Sigmoid colon (tissue), 7 donors: ENCODE results near the gene C17orf113. TPM values are rescaled to one million over a fixed set of nuclear protein-coding genes. Genes with fewer than 3 reads are reported as not detected.
"Not testable (repeated sequence)": the region's sequence is repeated elsewhere in the genome, so short reads cannot be mapped to it uniquely, and the experiment has no call there.

Experiments
- DNase-seq: peaks from one replicate; pipeline ENCODE4 v3.0.0-alpha.2; 2019
- H3K27ac ChIP-seq, 4 donors: fragments of 200-600 bp; sonication (generic); one replicate each; pipeline ENCODE4 v1.5.1; 2016 to 2019; ENCODE audit warnings: mild to moderate bottlenecking in 1 of 4
- H3K27me3 ChIP-seq, 3 donors: fragments of 200-600 bp; sonication (generic); one replicate each; pipeline ENCODE4 v1.5.1; 2019; ENCODE audit warnings: mild to moderate bottlenecking in 1 of 3
- H3K36me3 ChIP-seq, 4 donors: fragments of 200-600 bp; sonication (generic); one replicate each; pipeline ENCODE4 v1.5.1; 2016 to 2019
- H3K4me1 ChIP-seq, 4 donors: fragments of 200-600 bp; sonication (generic); one replicate each; pipeline ENCODE4 v1.5.1; 2017 to 2019
- H3K4me3 ChIP-seq, 4 donors: fragments of 200-600 bp; sonication (generic); one replicate each; pipeline ENCODE4 v1.5.1; 2017 to 2019; ENCODE audit warnings: mild to moderate bottlenecking in 2 of 4, moderate library complexity in 1 of 4
- H3K9me3 ChIP-seq, 4 donors: fragments of 200-600 bp in 3 of 4; sonication (generic) in 3 of 4; one replicate each; pipeline versions ENCODE4 v1.5.1 to v1.6.1; 2013 to 2019
- CTCF ChIP-seq, 4 experiments: fragments of 450-650 bp in 3 of 4; fragments of 200-600 bp in 1 of 4; IDR thresholded peaks; one replicate each; pipeline ENCODE4 v1.5.1; 2016 to 2019; ENCODE audit warnings: antibody characterized with exemption in 4 of 4, mild to moderate bottlenecking in 3 of 4, moderate library complexity in 2 of 4
- EP300 ChIP-seq, 4 donors: sonication (generic); formaldehyde crosslinking; IDR thresholded peaks; one replicate each; pipeline ENCODE4 v1.6.1; 2017; ENCODE audit warnings: antibody characterized with exemption in 4 of 4
- POLR2A ChIP-seq, 2 donors: fragments of 450-650 bp; IDR thresholded peaks; one replicate each; pipeline ENCODE4 v1.6.1; 2016; ENCODE audit warnings: antibody characterized with exemption in 2 of 2, mild to moderate bottlenecking in 2 of 2, moderate library complexity in 2 of 2
- POLR2AphosphoS5 ChIP-seq, 4 donors: sonication (generic); formaldehyde crosslinking; IDR thresholded peaks; one replicate each; pipeline ENCODE4 v1.6.1; 2017; ENCODE audit warnings: antibody characterized with exemption in 4 of 4
- WGBS, 2 donors: extraction: QIAGEN DNeasy Blood & Tissue Kit; methylation state at CpG; one replicate each; pipeline ENCODE4 v1.1.7; 2013; 5-methylcytosine and 5-hydroxymethylcytosine counted together
- intact Hi-C: fragments of 100-400 bp; cut with DNase I; formaldehyde crosslinking; loops from one replicate; pipeline ENCODE4 v1.15.1; 2023
- polyA plus RNA-seq, 3 donors: library from polyadenylated mRNA; stranded (reverse); fragments of 200-250 nt; gene quantifications; one replicate each; pipeline ENCODE4 v1.2.3, GENCODE V29; 2013
- total RNA-seq, 4 donors: library from RNA; depleted of rRNA; stranded (reverse); fragments of >200 nt; gene quantifications; one replicate each; pipeline ENCODE4 v1.1.0, GENCODE V29; 2016
- donor health status: healthy with polysubstance abuse.
- donor health status: Bipolar disorder and iron deficiency.
- donor health status: healthy.

Gene C17orf113
- total and polyA plus RNA-seq, 7 donors: 0.23 to 0.71 (median 0.49) TPM

GRCh38 chr17:42025936-42026335 lies 24.5 kb downstream of the C17orf113 start:
- Histone ChIP-seq H3K4me3 (no peak overlapping the region), H3K27me3 (peaks cover 0 to 36% (median 19%) of the 10 kb centered on the region in 3 donors), H3K36me3 (peaks cover 13 to 33% (median 21%) of the 10 kb centered on the region in 4 donors), H3K9me3 (no peaks in the 10 kb centered on the region), H3K27ac (no peak overlapping the region), H3K4me1 (peaks cover 0 to 21% (median 13%) of the 10 kb centered on the region in 4 donors)
- TF ChIP-seq CTCF (IDR thresholded peaks at IDR 0.05) (no peak), POLR2A (IDR thresholded peaks at IDR 0.05) (no peak), POLR2AphosphoS5 (IDR thresholded peaks at IDR 0.05) (no peak), EP300 (IDR thresholded peaks at IDR 0.05) (no peak)
- intact Hi-C loops: loop anchor here (2.0 to 5.0 kb wide), 2 partner anchors 41 to 91 kb away; no protein-coding TSS in a partner anchor
- no peak for DNase-seq
- 95 to 96% methylated on average over 3 of the region's 3 CpGs for WGBS, 2 donors

GRCh38 chr17:42025191-42025579 lies 25.2 kb downstream of the C17orf113 start:
- DNase-seq: no peak
- WGBS, 2 donors: 49 to 69% methylated on average over 8 of the region's 8 CpGs
- no peak for TF ChIP-seq CTCF (IDR thresholded peaks at IDR 0.05)
- no peak for TF ChIP-seq POLR2AphosphoS5 (IDR thresholded peaks at IDR 0.05)
- TF ChIP-seq POLR2A (IDR thresholded peaks at IDR 0.05): no peak
- TF ChIP-seq EP300 (IDR thresholded peaks at IDR 0.05): no peak
- intact Hi-C loops: loop anchor here (2.0 to 5.0 kb wide), 2 partner anchors 42 to 92 kb away; no protein-coding TSS in a partner anchor
- Histone ChIP-seq H3K4me1 (peaks cover 0 to 29% (median 19%) of the 10 kb centered on the region in 4 donors), H3K27me3 (peaks cover 0 to 36% (median 19%) of the 10 kb centered on the region in 3 donors), H3K36me3 (peaks cover 13 to 33% (median 21%) of the 10 kb centered on the region in 4 donors), H3K9me3 (no peaks in the 10 kb centered on the region), H3K27ac (peak overlapping the region; percentile 41 to 62 (median 52)), H3K4me3 (no peak overlapping the region)

- Histone ChIP-seq H3K27ac (peak overlapping the region; percentile 41 to 62 (median 52)), H3K27me3 (peaks cover 0 to 21% (median 15%) of the 10 kb centered on the region in 3 donors), H3K9me3 (no peaks in the 10 kb centered on the region), H3K4me3 (no peak overlapping the region), H3K36me3 (peaks cover 13 to 33% (median 21%) of the 10 kb centered on the region in 4 donors), H3K4me1 (peaks cover 0 to 34% (median 22%) of the 10 kb centered on the region in 4 donors)
- 84% methylated on average over 15 of the region's 15 CpGs for WGBS, 2 donors
- no peak for TF ChIP-seq POLR2AphosphoS5 (IDR thresholded peaks at IDR 0.05)
- TF ChIP-seq POLR2A (IDR thresholded peaks at IDR 0.05): no peak
- no peak for TF ChIP-seq CTCF (IDR thresholded peaks at IDR 0.05)
- TF ChIP-seq EP300 (IDR thresholded peaks at IDR 0.05): no peak
- intact Hi-C loops: loop anchor here (2.0 kb wide), 1 partner anchor 93 kb away; no protein-coding TSS in a partner anchor
- peak; percentile 72 for DNase-seq
Measured at GRCh38 chr17:42023524-42024349, 26.7 kb downstream of the C17orf113 start.

- H3K9me3 ChIP-seq, DNase-seq, intact Hi-C loops, H3K27me3 ChIP-seq: not testable (repeated sequence)
- H3K4me3 ChIP-seq: peak overlapping the region; percentile 74 to 90 (median 80)
- peaks cover 13 to 33% (median 21%) of the 10 kb centered on the region in 4 donors for H3K36me3 ChIP-seq
- H3K27ac ChIP-seq: peak overlapping the region in 2 of 4 donors; percentile 84 to 91
- peaks cover 0 to 53% (median 34%) of the 10 kb centered on the region in 4 donors for H3K4me1 ChIP-seq
- WGBS, 2 donors: 57 to 83% methylated on average over 8 of the region's 8 CpGs
Measured at GRCh38 chr17:42020845-42021244, 29.6 kb downstream of the C17orf113 start.
